Astrocyte of the cerebellum (primary cell): ENCODE measurements around the gene SNX1.

Source experiments
- DNase-seq: peaks from one replicate; pipeline ENCODE4 v3.0.0-alpha.2; 2011; ENCODE audit warnings: low read depth
- H3K4me3 ChIP-seq: 2 replicates; pipeline ENCODE4 v1.5.1; 2011; ENCODE audit warnings: mild to moderate bottlenecking, low read depth, low read length, moderate library complexity
- in situ Hi-C: cut with HindIII; loops from 2 replicates; pipeline ENCODE4 v1.10.0; 2017; ENCODE audit warnings: low sequenced_read_pairs
- TF ChIP-seq, protein P1 (sequence below): IDR thresholded peaks from 2 replicates; pipeline ENCODE4 v1.5.1; 2012; ENCODE audit warnings: low read length, low read depth, moderate library complexity, mild to moderate bottlenecking; ENCODE audit errors: missing control alignments

The SNX1 gene

DNA sequence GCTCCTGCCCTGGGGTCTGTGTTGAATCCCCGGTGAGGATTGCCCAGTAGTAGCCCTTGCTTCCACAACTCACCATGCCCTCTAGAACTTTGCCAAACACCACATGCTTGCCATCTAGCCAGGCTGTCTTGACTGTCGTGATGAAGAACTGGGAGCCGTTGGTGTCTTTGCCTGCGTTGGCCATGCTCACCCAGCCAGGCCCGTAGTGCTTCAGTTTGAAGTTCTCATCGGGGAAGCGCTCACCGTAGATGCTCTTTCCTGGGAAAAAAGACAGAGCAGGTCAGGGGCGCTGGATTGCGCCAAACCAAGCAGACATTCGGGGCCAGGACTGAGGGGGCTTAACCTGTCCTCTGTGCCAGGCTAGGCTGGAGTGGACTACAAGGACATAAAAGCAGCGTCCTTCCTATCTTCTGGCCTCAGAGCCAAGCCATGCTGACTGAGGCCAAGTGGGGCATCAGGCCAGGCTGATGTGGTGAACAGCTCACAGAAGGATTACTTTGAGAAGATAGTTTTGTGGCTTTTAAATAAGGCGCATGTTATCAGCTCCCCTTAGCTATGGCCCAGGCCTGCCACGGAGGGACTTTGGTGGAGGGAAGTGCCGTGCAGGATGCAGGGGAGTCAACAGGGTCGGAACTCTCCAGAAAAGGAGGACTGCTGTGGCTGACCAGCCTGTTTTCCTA, 61.0 kb downstream of the SNX1 start:
- no peak for DNase-seq
- TF ChIP-seq, protein P1, sequence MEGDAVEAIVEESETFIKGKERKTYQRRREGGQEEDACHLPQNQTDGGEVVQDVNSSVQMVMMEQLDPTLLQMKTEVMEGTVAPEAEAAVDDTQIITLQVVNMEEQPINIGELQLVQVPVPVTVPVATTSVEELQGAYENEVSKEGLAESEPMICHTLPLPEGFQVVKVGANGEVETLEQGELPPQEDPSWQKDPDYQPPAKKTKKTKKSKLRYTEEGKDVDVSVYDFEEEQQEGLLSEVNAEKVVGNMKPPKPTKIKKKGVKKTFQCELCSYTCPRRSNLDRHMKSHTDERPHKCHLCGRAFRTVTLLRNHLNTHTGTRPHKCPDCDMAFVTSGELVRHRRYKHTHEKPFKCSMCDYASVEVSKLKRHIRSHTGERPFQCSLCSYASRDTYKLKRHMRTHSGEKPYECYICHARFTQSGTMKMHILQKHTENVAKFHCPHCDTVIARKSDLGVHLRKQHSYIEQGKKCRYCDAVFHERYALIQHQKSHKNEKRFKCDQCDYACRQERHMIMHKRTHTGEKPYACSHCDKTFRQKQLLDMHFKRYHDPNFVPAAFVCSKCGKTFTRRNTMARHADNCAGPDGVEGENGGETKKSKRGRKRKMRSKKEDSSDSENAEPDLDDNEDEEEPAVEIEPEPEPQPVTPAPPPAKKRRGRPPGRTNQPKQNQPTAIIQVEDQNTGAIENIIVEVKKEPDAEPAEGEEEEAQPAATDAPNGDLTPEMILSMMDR, result no peak
- H3K4me3 ChIP-seq, result no peak overlapping the region
- in situ Hi-C loops, result no loop called here

DNA sequence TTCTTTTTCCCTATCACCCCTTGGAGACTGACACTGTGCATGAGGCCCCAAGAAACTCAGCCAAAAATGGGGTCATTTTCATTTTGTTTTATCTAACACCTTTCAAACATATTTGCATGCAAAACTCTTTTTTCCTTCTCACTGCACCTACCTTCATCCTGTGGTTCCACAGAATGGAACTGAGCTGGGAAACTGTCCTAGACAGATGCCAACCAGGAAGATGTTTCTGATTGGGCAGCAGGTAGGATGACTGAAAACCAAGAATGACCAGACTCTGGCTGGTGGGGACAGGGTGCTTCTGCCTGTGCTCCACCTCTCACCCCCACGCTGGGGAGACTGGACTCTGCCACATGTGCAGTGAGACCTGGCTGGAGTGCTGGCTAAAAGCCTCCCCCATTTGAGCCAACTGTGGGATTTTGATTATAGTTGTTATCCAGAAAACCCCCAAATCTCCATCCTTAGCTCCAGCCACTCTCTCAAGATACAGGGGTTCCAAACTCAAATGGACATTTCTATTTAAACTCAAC, 61.9 kb downstream of the SNX1 start:
- DNase-seq, result no peak
- TF ChIP-seq, protein P1, result no peak
- in situ Hi-C loops, result no loop called here
- H3K4me3 ChIP-seq, result no peak overlapping the region

DNA sequence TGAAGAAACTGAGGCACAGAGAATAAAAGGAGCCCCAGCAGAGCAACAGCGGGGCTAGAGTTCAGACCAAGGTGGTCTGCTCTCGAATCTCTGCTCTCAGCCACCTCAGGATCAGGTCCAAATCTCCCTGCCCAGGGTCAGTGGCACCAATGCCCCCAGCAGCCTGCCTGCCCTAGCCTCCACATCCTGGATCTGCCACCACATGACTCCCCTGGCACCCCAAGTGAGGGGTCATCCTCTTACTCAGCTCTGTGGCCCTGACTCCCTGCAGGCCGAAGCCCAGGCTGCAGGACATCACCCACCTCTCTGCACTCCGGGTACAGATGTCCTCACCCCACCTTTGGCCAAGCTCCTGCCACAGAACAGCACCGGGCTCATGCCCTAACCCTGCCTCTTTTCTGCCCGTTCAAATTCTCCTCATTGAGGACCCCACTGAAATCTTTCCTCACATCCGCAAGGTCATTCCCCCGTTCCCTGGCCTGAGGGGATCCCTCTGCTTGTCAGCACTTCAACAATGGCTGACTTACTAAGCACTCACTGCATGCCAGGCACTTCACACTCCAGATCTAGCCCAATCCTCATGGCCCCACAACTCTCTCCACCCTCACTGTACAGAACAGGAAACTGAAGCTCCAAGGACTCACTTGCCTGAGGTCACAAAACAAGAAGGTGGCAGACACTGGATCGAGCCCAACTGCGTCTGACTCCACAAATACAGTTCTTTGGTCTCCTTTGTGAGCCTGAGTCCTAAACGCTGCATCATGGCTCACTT, 62.8 kb downstream of the SNX1 start:
- no peak for DNase-seq
- in situ Hi-C loops, result no loop called here
- no peak overlapping the region for H3K4me3 ChIP-seq
- TF ChIP-seq, protein P1, result no peak

GRCh38 chr15:64161688-64162477, 66.1 kb downstream of the SNX1 start:
- no peak for DNase-seq
- TF ChIP-seq, protein P1, result no peak
- peak overlapping the region; percentile 81 for H3K4me3 ChIP-seq
- in situ Hi-C loops, result no loop called here

DNA sequence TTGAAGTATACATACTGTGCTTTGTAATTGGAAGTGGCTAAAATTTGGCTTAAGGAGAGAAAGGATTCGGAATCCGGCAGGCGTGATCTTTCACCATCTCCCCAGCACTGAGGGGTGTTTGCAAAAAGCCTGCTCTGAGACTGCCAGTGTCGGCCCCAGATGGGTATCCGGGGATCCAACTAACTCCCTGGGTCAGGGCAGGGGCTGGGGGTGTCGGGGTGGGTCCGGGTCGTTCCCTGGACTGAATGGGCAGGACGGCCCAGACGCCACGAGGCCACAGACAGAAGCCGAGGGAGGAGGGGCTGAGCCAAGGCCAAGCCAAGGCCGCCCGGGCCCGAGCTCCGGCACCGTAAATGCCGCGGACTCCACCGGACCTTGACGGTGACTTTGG, 66.7 kb downstream of the SNX1 start:
- DNase-seq, result no peak
- TF ChIP-seq, protein P1, result no peak
- in situ Hi-C loops, result no loop called here
- peak overlapping the region; percentile 81 for H3K4me3 ChIP-seq
